ENCODE results near the gene BORCS8. TPM values are rescaled to one million over a fixed set of nuclear protein-coding genes. Genes with fewer than 3 reads are reported as not detected.

The BORCS8 gene
- total RNA-seq (35.6 and 45.8 TPM in 2 replicates), polyA plus RNA-seq (37.4 and 49.7 TPM in 2 replicates), polyA minus RNA-seq (28.2 and 29.3 TPM in 2 replicates), Bru-seq, nascent RNA (percentile 58 among the genes with signal in this experiment), BruChase-seq, experiment 1, labeled RNA remaining after a 6-hour chase (percentile 75 among the genes with signal in this experiment), BruChase-seq, experiment 2, labeled RNA remaining after a 2-hour chase (percentile 62 among the genes with signal in this experiment)
- 30.4 and 34.0 TPM in 2 replicates for polyA plus RNA-seq (2011; cell fraction: cytosol; rRNA removed)
- 27.2 and 27.9 TPM in 2 replicates for polyA plus RNA-seq (2011; cell fraction: nucleus; rRNA removed)
- polyA plus RNA-seq (2012), result 23.4 and 24.3 TPM in 2 replicates
- polyA minus RNA-seq (2011; cell fraction: cytosol; rRNA and poly(A)+ RNA removed), result 7.0 TPM
- polyA minus RNA-seq (2011; cell fraction: nucleus; rRNA and poly(A)+ RNA removed), result 11.6 and 18.9 TPM in 2 replicates
- long read RNA-seq, transcript BORCS8-203 (4 exons, 1,489 nt), result minor isoform, 29 of 157 reads
- long read RNA-seq, transcript BORCS8-202 (6 exons, 1,429 nt), result major isoform, 92 of 157 reads
- long read RNA-seq, partial matches to known transcripts, result 6 of 157 reads
- long read RNA-seq, other reads (novel, unspliced or antisense), result 21 of 157 reads

GRCh38 chr19:19192078-19192882 lies at the start of gene BORCS8, which contains the start of gene RFXANK:
Gene BORCS8, minus strand, starts transcription at chr19:19192152. Its CDS starts 35 bp downstream, at chr19:19192117.
Gene RFXANK, plus strand, starts transcription at chr19:19192258. Its CDS starts 1,689 bp downstream, at chr19:19193947.
- FAIRE-seq, result peak; percentile 99
- intact Hi-C loops (cut with micrococcal nuclease), result loop anchor here (1.0 to 10.0 kb wide), 4 partner anchors 11 to 293 kb away; partner anchors contain the start of genes MAU2, NR2C2AP and SUGP1
- CTCF ChIA-PET, result interaction anchor here (0.7 to 2.9 kb wide), 3 partner anchors 10 to 151 kb away, joined by 4 to 13 read pairs (median 12); partner anchors contain the start of gene NR2C2AP

More at GRCh38 chr19:19192078-19192882, at the start of gene BORCS8, which contains the start of gene RFXANK:
- Histone ChIP-seq H3K79me2 (ENCODE audit: control insufficient read depth, insufficient read depth, low read length) (peaks cover 29% of the 10 kb centered on the region), H3K9ac (replicated peaks; ENCODE audit: extremely low read depth, insufficient read depth, low read length) (peak within 1 kb of the TSS; percentile 99), H3K27me3 (ENCODE audit: control insufficient read depth in 2 of 2, insufficient read depth in 2 of 2, low read length in 2 of 2) (no peaks in the 10 kb centered on the region), H4K20me1 (replicated peaks; ENCODE audit: control insufficient read depth, extremely low read depth, insufficient read depth, low read length) (no peaks in the 10 kb centered on the region), H3K36me3 (ENCODE audit: control insufficient read depth in 2 of 2, extremely low read depth in 1 of 2, insufficient read depth in 2 of 2, low read length in 2 of 2) (peaks cover 0 to 8% of the 10 kb centered on the region in 2 experiments), H3K9me1 (replicated peaks; ENCODE audit: control insufficient read depth, extremely low read depth, insufficient read depth, low read length) (no peaks in the 10 kb centered on the region), H3K4me3 (replicated peaks in 1 of 3; ENCODE audit: insufficient read depth in 1 of 3, low read depth in 1 of 3, low read length in 3 of 3) (peak within 1 kb of the TSS; percentile 78 to 100 (median 98)), H3K4me1 (ENCODE audit: control insufficient read depth, extremely low read depth, insufficient read depth, low read length) (peaks cover 15% of the 10 kb centered on the region), H3K27ac (ENCODE audit: insufficient read depth, low read depth, low read length) (peak within 1 kb of the TSS; percentile 98), H2AFZ (ENCODE audit: low read depth, low read length) (peak within 1 kb of the TSS; percentile 100), H3K4me2 (ENCODE audit: insufficient read depth, low read length) (peak within 1 kb of the TSS; percentile 89), H3K9me3 (replicated peaks; ENCODE audit: control insufficient read depth, insufficient read depth, low read length) (no peaks in the 10 kb centered on the region)
- peak; percentile 100 for DNase-seq (ENCODE audit: low read depth, low spot score)
- BruUV-seq (replicated peaks), result no TSS peak
- dilution Hi-C loops (cut with MboI; ENCODE audit: extremely low pct_ligation_motif_present, low sequenced_read_pairs), result no loop called here
- TF ChIP-seq MYC (IDR thresholded peaks at IDR 0.05; ENCODE audit: low read depth, low read length) (no peak), JUN (IDR thresholded peaks at IDR 0.05; ENCODE audit: borderline replicate concordance, insufficient read depth, insufficient read length, low read depth) (no peak), POLR2A (IDR thresholded peaks at IDR 0.05; ENCODE audit: low read depth, low read length) (peak; percentile 52), EZH2 (IDR thresholded peaks at IDR 0.05; ENCODE audit: borderline replicate concordance, low read depth, low read length, severe bottlenecking) (no peak), POLR2AphosphoS5 (IDR thresholded peaks at IDR 0.05; ENCODE audit: insufficient read depth, low read depth, low read length) (peak; percentile 72), MAX (IDR thresholded peaks at IDR 0.05; ENCODE audit: insufficient read depth, insufficient read length) (no peak), GATA2 (IDR thresholded peaks at IDR 0.05; ENCODE audit: insufficient read depth, insufficient read length, low read depth, low read length) (no peak), FOS (IDR thresholded peaks at IDR 0.05; ENCODE audit: borderline replicate concordance, insufficient read depth, low read length) (no peak)
- TF ChIP-seq, protein P1, sequence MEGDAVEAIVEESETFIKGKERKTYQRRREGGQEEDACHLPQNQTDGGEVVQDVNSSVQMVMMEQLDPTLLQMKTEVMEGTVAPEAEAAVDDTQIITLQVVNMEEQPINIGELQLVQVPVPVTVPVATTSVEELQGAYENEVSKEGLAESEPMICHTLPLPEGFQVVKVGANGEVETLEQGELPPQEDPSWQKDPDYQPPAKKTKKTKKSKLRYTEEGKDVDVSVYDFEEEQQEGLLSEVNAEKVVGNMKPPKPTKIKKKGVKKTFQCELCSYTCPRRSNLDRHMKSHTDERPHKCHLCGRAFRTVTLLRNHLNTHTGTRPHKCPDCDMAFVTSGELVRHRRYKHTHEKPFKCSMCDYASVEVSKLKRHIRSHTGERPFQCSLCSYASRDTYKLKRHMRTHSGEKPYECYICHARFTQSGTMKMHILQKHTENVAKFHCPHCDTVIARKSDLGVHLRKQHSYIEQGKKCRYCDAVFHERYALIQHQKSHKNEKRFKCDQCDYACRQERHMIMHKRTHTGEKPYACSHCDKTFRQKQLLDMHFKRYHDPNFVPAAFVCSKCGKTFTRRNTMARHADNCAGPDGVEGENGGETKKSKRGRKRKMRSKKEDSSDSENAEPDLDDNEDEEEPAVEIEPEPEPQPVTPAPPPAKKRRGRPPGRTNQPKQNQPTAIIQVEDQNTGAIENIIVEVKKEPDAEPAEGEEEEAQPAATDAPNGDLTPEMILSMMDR (IDR thresholded peaks at IDR 0.05; ENCODE audit: extremely low read depth in 1 of 2, insufficient read depth in 1 of 2, low read depth in 1 of 2, low read length in 2 of 2), result no peak
- POLR2A ChIA-PET, result interaction anchor here (0.6 to 1.1 kb wide), 3 partner anchors 8 to 630 kb away, joined by 3 to 6 read pairs (median 5); no protein-coding TSS in a partner anchor
